Measurements from ENCODE around the gene PTN. TPM values are rescaled to one million over a fixed set of nuclear protein-coding genes. Genes with fewer than 3 reads are reported as not detected.

Gene PTN
- polyA plus RNA-seq, 1 experiment: 168 TPM

- TF ChIP-seq, protein P1, sequence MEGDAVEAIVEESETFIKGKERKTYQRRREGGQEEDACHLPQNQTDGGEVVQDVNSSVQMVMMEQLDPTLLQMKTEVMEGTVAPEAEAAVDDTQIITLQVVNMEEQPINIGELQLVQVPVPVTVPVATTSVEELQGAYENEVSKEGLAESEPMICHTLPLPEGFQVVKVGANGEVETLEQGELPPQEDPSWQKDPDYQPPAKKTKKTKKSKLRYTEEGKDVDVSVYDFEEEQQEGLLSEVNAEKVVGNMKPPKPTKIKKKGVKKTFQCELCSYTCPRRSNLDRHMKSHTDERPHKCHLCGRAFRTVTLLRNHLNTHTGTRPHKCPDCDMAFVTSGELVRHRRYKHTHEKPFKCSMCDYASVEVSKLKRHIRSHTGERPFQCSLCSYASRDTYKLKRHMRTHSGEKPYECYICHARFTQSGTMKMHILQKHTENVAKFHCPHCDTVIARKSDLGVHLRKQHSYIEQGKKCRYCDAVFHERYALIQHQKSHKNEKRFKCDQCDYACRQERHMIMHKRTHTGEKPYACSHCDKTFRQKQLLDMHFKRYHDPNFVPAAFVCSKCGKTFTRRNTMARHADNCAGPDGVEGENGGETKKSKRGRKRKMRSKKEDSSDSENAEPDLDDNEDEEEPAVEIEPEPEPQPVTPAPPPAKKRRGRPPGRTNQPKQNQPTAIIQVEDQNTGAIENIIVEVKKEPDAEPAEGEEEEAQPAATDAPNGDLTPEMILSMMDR (IDR thresholded peaks at IDR 0.05; ENCODE audit: low read depth, low read length): no peak
- H3K27ac ChIP-seq (ENCODE audit: low read depth, low read length): no peak overlapping the region
- H3K9me3 ChIP-seq (ENCODE audit: control insufficient read depth, insufficient read depth, low read length): no peaks in the 10 kb centered on the region
- ChIA-PET CTCF (interaction anchor here (0.5 to 0.6 kb wide), 2 partner anchors 12 to 280 kb away, joined by 3 to 8 read pairs; no protein-coding TSS in a partner anchor), POLR2A (interaction anchor here (0.5 kb wide), 1 partner anchor 217 kb away, joined by 4 read pairs; no protein-coding TSS in a partner anchor)
- no peak overlapping the region for H3K4me3 ChIP-seq (ENCODE audit: low read depth, low read length)
- H3K27me3 ChIP-seq (ENCODE audit: control insufficient read depth, insufficient read depth, low read length): no peaks in the 10 kb centered on the region
- DNase-seq (ENCODE audit: low read depth, low spot score): no peak
Observed at GRCh38 chr7:137289101-137289500, 54.4 kb downstream of the PTN start.

DNA sequence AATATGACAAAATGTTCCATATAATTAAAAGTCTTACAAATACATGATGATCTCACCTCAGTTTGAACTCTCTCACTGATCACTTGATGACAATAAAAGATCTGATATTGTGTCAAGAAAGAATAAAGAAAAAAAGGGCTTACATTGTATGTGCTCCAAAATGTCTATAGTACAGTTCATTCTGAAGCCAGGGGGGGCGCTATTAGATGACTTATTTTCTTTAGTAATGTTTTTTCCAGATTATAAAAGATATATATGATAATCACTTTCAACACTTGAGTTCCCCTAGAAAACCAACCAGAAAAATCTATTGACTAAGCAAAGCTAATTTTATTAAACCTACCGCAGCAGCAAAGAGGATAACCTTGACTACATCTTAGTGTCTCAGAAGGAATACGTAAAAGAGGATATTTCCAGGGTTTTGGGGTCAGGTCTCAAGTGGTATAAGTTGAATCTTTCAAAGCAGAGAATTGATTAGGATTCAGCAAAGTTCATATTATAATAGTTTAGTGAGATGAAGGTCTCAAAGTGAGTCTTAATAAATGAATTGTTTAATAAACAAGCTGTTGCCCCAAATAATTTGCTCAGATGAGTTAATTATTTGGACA, 55.8 kb downstream of the PTN start:
- POLR2A ChIA-PET: no interaction called here
- no peaks in the 10 kb centered on the region for H3K27me3 ChIP-seq (ENCODE audit: control insufficient read depth, insufficient read depth, low read length)
- H3K27ac ChIP-seq (ENCODE audit: low read depth, low read length): no peak overlapping the region
- TF ChIP-seq, protein P1 (IDR thresholded peaks at IDR 0.05; ENCODE audit: low read depth, low read length): peak; percentile 42
- no peak overlapping the region for H3K4me3 ChIP-seq (ENCODE audit: low read depth, low read length)
- CTCF ChIA-PET: interaction anchor here (0.8 to 1.7 kb wide), 2 partner anchors 9 to 14 kb away, joined by 4 to 10 read pairs; no protein-coding TSS in a partner anchor
- H3K9me3 ChIP-seq (ENCODE audit: control insufficient read depth, insufficient read depth, low read length): no peaks in the 10 kb centered on the region
- no peak for DNase-seq (ENCODE audit: low read depth, low spot score)

GRCh38 chr7:137283153-137283552, 60.4 kb downstream of the PTN start:
- TF ChIP-seq, protein P1 (IDR thresholded peaks at IDR 0.05; ENCODE audit: low read depth, low read length): no peak
- POLR2A ChIA-PET: no interaction called here
- Histone ChIP-seq H3K27me3 (ENCODE audit: control insufficient read depth, insufficient read depth, low read length) (no peaks in the 10 kb centered on the region), H3K27ac (ENCODE audit: low read depth, low read length) (no peak overlapping the region), H3K9me3 (ENCODE audit: control insufficient read depth, insufficient read depth, low read length) (no peaks in the 10 kb centered on the region), H3K4me3 (ENCODE audit: low read depth, low read length) (no peak overlapping the region)
- CTCF ChIA-PET: no interaction called here
- DNase-seq (ENCODE audit: low read depth, low spot score): no peak

- H3K27me3 ChIP-seq (ENCODE audit: control insufficient read depth, insufficient read depth, low read length): no peaks in the 10 kb centered on the region
- POLR2A ChIA-PET: no interaction called here
- TF ChIP-seq, protein P1 (IDR thresholded peaks at IDR 0.05; ENCODE audit: low read depth, low read length): no peak
- DNase-seq (ENCODE audit: low read depth, low spot score): peak; percentile 21
- no peak overlapping the region for H3K4me3 ChIP-seq (ENCODE audit: low read depth, low read length)
- CTCF ChIA-PET: interaction anchor here (0.6 to 1.5 kb wide), 2 partner anchors 22 to 172 kb away, joined by 3 to 4 read pairs; no protein-coding TSS in a partner anchor
- H3K27ac ChIP-seq (ENCODE audit: low read depth, low read length): no peak overlapping the region
- H3K9me3 ChIP-seq (ENCODE audit: control insufficient read depth, insufficient read depth, low read length): no peaks in the 10 kb centered on the region
Observed at GRCh38 chr7:137282043-137282442, 61.5 kb downstream of the PTN start.

- Histone ChIP-seq H3K27ac (ENCODE audit: low read depth, low read length) (no peak overlapping the region), H3K9me3 (ENCODE audit: control insufficient read depth, insufficient read depth, low read length) (no peaks in the 10 kb centered on the region), H3K4me3 (ENCODE audit: low read depth, low read length) (no peak overlapping the region), H3K27me3 (ENCODE audit: control insufficient read depth, insufficient read depth, low read length) (no peaks in the 10 kb centered on the region)
- ChIA-PET CTCF (no interaction called here), POLR2A (interaction anchor here (0.6 kb wide), 1 partner anchor 315 kb away, joined by 3 read pairs; no protein-coding TSS in a partner anchor)
- TF ChIP-seq, protein P1 (IDR thresholded peaks at IDR 0.05; ENCODE audit: low read depth, low read length): no peak
- no peak for DNase-seq (ENCODE audit: low read depth, low spot score)
Observed at GRCh38 chr7:137276189-137276588, 67.3 kb downstream of the PTN start.

Data from AG04450 (cell line).